T-helper 1 cell treated with Interleukin-12 subunit alpha and Interleukin-12 subunit beta and Interleukin-4 antibody, amounts not matched to agents 30 μg/mL and 1 μg/mL, for 36 hours (primary cell): ENCODE measurements around the gene CAD.
A peak's percentile ranks its signal among the peaks of the same experiment; 100 is the strongest.

Source experiments
- H3K27ac Mint-ChIP-seq: one replicate; pipeline ENCODE4 v1.8.0; 2021; ENCODE audit warnings: mild to moderate bottlenecking, mixed read lengths
- H3K27me3 Mint-ChIP-seq: one replicate; pipeline ENCODE4 v1.8.0; 2021; ENCODE audit warnings: low read depth, mixed read lengths
- H3K36me3 Mint-ChIP-seq: one replicate; pipeline ENCODE4 v1.8.0; 2021; ENCODE audit warnings: low read depth, mixed read lengths
- H3K4me1 Mint-ChIP-seq: one replicate; pipeline ENCODE4 v1.8.0; 2021; ENCODE audit warnings: low read depth, mixed read lengths
- H3K4me3 Mint-ChIP-seq: one replicate; pipeline ENCODE4 v1.8.0; 2021; ENCODE audit warnings: mild to moderate bottlenecking, moderate library complexity, mixed read lengths
- H3K9me3 Mint-ChIP-seq: one replicate; pipeline ENCODE4 v1.8.0; 2021; ENCODE audit warnings: mixed read lengths

The CAD gene

GRCh38 chr2:27249159-27249890 lies 32.2 kb downstream of the CAD start:
- no peaks in the 10 kb centered on the region for H3K36me3 Mint-ChIP-seq
- no peaks in the 10 kb centered on the region for H3K9me3 Mint-ChIP-seq

DNA sequence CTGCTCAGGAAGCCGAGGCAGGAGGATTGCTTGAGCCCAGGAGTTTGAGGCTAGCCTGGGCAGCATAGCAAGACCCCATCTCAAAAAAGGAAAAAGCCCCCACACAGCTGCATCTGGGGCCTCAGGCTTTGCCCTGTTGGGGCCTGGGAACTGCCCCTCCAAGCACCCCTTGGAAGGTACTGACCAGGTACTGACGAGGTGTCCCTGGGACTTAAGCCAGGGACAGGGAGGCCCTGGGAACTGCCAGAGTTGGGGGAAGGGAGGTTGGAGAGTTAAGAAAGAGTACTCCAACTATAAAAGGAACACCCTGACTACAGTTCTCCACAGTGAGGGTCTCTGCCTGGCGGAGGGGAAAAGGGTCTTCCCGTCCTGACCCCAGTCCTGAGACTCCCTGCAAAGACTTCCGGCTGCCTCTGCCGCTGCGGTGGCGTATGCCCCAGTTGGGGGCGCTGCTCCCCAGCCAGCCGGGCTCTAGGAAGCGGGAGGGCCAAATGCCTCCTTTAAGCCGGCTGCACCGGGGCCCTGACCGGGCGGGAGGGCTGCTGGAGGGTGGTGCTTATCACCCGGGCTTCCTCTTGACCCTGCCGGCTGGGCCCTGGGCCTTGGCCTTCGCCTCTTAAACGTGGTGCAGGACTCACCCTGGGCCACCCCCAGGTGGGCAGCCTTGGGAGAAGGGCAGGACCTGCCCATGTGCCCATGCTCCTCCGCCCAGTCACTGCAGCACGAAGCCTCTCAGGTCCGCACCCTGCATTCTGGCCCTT lies 32.9 kb downstream of the CAD start:
- H3K27me3 Mint-ChIP-seq = peaks cover 19% of the 10 kb centered on the region
- H3K4me1 Mint-ChIP-seq = peaks cover 2% of the 10 kb centered on the region
- H3K27ac Mint-ChIP-seq = no peak overlapping the region
- H3K36me3 Mint-ChIP-seq = no peaks in the 10 kb centered on the region
- no peak overlapping the region for H3K4me3 Mint-ChIP-seq
- H3K9me3 Mint-ChIP-seq = no peaks in the 10 kb centered on the region

More at GRCh38 chr2:27249159-27249890, 32.2 kb downstream of the CAD start:
- Mint-ChIP-seq H3K27ac (no peak overlapping the region), H3K27me3 (peaks cover 12% of the 10 kb centered on the region), H3K4me3 (no peak overlapping the region), H3K4me1 (peaks cover 2% of the 10 kb centered on the region)

GRCh38 chr2:27250652-27251379 lies 33.6 kb downstream of the CAD start:
- no peak overlapping the region for H3K4me3 Mint-ChIP-seq
- H3K36me3 Mint-ChIP-seq = no peaks in the 10 kb centered on the region
- H3K9me3 Mint-ChIP-seq = no peaks in the 10 kb centered on the region
- peaks cover 2% of the 10 kb centered on the region for H3K4me1 Mint-ChIP-seq
- H3K27ac Mint-ChIP-seq = no peak overlapping the region
- H3K27me3 Mint-ChIP-seq = peaks cover 26% of the 10 kb centered on the region

- H3K4me1 Mint-ChIP-seq = peaks cover 2% of the 10 kb centered on the region
- H3K27ac Mint-ChIP-seq = no peak overlapping the region
- no peaks in the 10 kb centered on the region for H3K36me3 Mint-ChIP-seq
- no peaks in the 10 kb centered on the region for H3K9me3 Mint-ChIP-seq
- H3K27me3 Mint-ChIP-seq = peaks cover 29% of the 10 kb centered on the region
- H3K4me3 Mint-ChIP-seq = no peak overlapping the region
Observed at GRCh38 chr2:27251766-27252165, 34.6 kb downstream of the CAD start.

GRCh38 chr2:27255187-27255586 lies 38.0 kb downstream of the CAD start:
- Mint-ChIP-seq H3K4me1 (no peaks in the 10 kb centered on the region), H3K9me3 (no peaks in the 10 kb centered on the region), H3K27ac (no peak overlapping the region), H3K27me3 (peaks cover 36% of the 10 kb centered on the region), H3K36me3 (no peaks in the 10 kb centered on the region), H3K4me3 (no peak overlapping the region)

DNA sequence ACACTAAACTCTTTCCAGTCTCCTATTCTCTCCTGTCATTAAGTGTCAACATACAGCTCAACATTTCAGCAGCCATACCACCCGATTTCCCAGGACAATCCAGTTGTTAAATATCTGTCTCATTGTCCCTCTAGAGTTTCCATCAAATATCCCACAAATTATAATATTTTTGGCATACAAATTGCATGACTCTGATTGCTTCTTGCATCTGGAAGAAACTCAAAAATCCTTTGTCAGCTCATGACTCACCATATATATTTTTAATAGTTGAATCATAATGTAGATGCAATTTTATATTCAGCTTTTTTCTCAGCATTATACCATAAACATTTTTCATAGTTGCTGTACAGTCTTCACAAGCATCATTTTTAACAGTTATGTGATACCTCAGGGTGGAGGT lies 38.5 kb downstream of the CAD start:
- H3K36me3 Mint-ChIP-seq = no peaks in the 10 kb centered on the region
- H3K4me3 Mint-ChIP-seq = no peak overlapping the region
- peaks cover 41% of the 10 kb centered on the region for H3K27me3 Mint-ChIP-seq
- no peaks in the 10 kb centered on the region for H3K9me3 Mint-ChIP-seq
- H3K27ac Mint-ChIP-seq = no peak overlapping the region
- H3K4me1 Mint-ChIP-seq = no peaks in the 10 kb centered on the region

- no peak overlapping the region for H3K27ac Mint-ChIP-seq
- peaks cover 8% of the 10 kb centered on the region for H3K4me1 Mint-ChIP-seq
- no peak overlapping the region for H3K4me3 Mint-ChIP-seq
- peaks cover 50% of the 10 kb centered on the region for H3K27me3 Mint-ChIP-seq
- no peaks in the 10 kb centered on the region for H3K9me3 Mint-ChIP-seq
- no peaks in the 10 kb centered on the region for H3K36me3 Mint-ChIP-seq
Observed at GRCh38 chr2:27256855-27257454, 39.8 kb downstream of the CAD start.

DNA sequence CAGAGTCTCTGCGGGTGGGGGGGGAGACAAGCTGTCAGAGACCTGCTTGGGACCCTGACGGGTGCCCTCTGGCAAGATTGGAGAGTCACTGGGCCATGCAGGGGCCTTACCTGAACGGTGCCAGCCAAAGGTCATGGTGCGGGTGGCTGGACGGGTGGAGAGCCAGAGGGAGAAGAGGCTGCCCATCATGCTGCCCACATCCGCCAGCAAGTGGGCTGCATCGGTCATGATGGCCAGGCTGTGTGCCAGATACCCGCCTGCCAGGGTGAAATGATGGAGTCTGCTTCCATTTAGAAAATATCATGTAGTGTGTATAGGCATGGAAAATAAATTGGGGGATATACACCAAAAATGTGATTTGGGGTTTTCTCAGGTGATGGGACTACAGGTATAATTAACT lies 40.9 kb downstream of the CAD start:
- Mint-ChIP-seq H3K9me3 (no peaks in the 10 kb centered on the region), H3K36me3 (no peaks in the 10 kb centered on the region), H3K4me3 (no peak overlapping the region), H3K27me3 (peaks cover 50% of the 10 kb centered on the region), H3K4me1 (peaks cover 8% of the 10 kb centered on the region), H3K27ac (no peak overlapping the region)

GRCh38 chr2:27261241-27261925 lies 44.2 kb downstream of the CAD start:
- Mint-ChIP-seq H3K27ac (no peak overlapping the region), H3K4me1 (peaks cover 22% of the 10 kb centered on the region), H3K36me3 (no peaks in the 10 kb centered on the region), H3K9me3 (no peaks in the 10 kb centered on the region), H3K4me3 (peak overlapping the region; percentile 66), H3K27me3 (peaks cover 46% of the 10 kb centered on the region)

- Mint-ChIP-seq H3K9me3 (no peaks in the 10 kb centered on the region), H3K4me3 (peak overlapping the region; percentile 66), H3K27ac (no peak overlapping the region), H3K36me3 (no peaks in the 10 kb centered on the region), H3K4me1 (peaks cover 22% of the 10 kb centered on the region), H3K27me3 (peaks cover 46% of the 10 kb centered on the region)
Observed at GRCh38 chr2:27261926-27262298, 44.7 kb downstream of the CAD start.

DNA sequence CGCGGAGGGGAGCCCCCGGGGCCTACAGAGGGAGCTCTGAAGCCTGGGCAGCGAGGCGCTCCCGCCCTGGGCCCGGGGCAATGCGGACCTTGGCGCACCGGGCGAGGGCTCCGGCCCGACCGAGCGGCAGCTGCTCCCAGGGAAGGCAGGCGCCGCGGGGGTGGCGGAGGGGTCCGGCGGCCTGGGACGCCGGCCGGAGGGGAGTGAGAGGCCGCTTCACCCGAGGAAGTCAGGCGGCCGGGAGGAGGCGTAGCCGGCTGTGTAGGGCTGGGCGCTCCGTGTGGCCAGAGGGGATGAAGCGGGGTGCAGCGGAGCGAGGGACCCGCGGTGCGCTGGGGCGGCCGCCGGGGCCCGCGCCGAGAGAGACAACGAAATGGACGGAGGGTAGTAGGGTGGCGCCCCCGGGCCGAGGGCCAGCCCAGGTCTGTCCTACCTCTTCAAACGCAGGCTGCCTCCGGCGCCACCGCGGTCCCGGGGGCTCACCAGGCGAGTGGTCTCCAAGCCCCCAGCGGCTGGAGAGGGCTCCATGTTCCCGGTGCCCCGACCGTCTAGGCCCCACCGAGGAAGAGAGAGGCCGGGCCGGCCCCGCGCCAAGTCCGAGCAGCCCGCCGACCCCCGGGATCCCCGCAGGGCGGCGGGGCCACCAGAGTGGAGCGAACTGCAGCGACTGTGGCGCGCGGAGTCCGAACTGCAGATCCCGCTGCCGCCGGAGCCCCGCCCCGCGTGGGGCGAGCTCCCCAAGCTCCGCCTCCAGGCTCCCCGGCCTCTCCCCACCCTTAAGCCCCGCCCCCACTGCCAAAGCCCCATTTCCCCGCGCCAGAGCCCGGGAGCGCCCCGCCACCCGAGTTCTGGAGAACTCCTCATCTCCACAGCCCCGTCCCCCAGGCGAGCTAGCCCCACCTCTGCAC lies 45.5 kb downstream of the CAD start, which contains the start of gene SLC30A3:
Gene SLC30A3, minus strand, starts transcription at position 669 of the 908 bp plus-strand sequence. Its CDS starts 141 bp downstream, at position 528.
- peaks cover 42% of the 10 kb centered on the region for H3K27me3 Mint-ChIP-seq
- H3K27ac Mint-ChIP-seq = no peak within 1 kb of the TSS
- no peaks in the 10 kb centered on the region for H3K36me3 Mint-ChIP-seq
- peak within 1 kb of the TSS; percentile 79 for H3K4me3 Mint-ChIP-seq
- H3K9me3 Mint-ChIP-seq = no peaks in the 10 kb centered on the region
- peaks cover 22% of the 10 kb centered on the region for H3K4me1 Mint-ChIP-seq

GRCh38 chr2:27263287-27264252 lies 46.4 kb downstream of the CAD start:
- Mint-ChIP-seq H3K36me3 (no peaks in the 10 kb centered on the region), H3K4me3 (peak overlapping the region; percentile 79), H3K4me1 (peaks cover 22% of the 10 kb centered on the region), H3K9me3 (no peaks in the 10 kb centered on the region), H3K27ac (no peak overlapping the region), H3K27me3 (peaks cover 38% of the 10 kb centered on the region)
